COLO668 (cell line): ENCODE measurements around the gene KCNK16.
A peak's percentile ranks its signal among the peaks of the same experiment; 100 is the strongest.
"Not testable (repeated sequence)": the region's sequence is repeated elsewhere in the genome, so short reads cannot be mapped to it uniquely, and the experiment has no call there.

Experiments used
- DNase-seq: peaks from one replicate; lab custom pipeline; 2025; ENCODE audit not compliant: unreplicated experiment; lab: John Stamatoyannopoulos, UW

Gene KCNK16

GRCh38 chr6:39312912-39313525, 9.5 kb downstream of the KCNK16 start:
- no peak for DNase-seq

GRCh38 chr6:39310542-39310941, 12.0 kb downstream of the KCNK16 start:
- no peak for DNase-seq

GRCh38 chr6:39309942-39310531, 12.5 kb downstream of the KCNK16 start:
- peak; percentile 56 for DNase-seq

GRCh38 chr6:39307462-39307861, 15.0 kb downstream of the KCNK16 start:
- no peak for DNase-seq

GRCh38 chr6:39304951-39305350, 17.6 kb downstream of the KCNK16 start:
- no peak for DNase-seq

- DNase-seq = no peak
These were observed 18.9 kb downstream of the KCNK16 start for GRCh38 chr6:39303425-39304153.

- peak; percentile 73 for DNase-seq
These were observed 19.7 kb downstream of the KCNK16 start for GRCh38 chr6:39302669-39303424.

GRCh38 chr6:39302011-39302410, 20.5 kb downstream of the KCNK16 start:
- DNase-seq = no peak

- peak; percentile 0 for DNase-seq
These were observed 20.9 kb downstream of the KCNK16 start for GRCh38 chr6:39301606-39302005.

- DNase-seq = no peak
These were observed 21.8 kb downstream of the KCNK16 start for GRCh38 chr6:39300739-39301138.

GRCh38 chr6:39298061-39298460, 24.4 kb downstream of the KCNK16 start:
- DNase-seq = no peak

- DNase-seq = no peak
These were observed 25.5 kb downstream of the KCNK16 start for GRCh38 chr6:39296745-39297640.

GRCh38 chr6:39295611-39296011, 26.9 kb downstream of the KCNK16 start:
- peak; percentile 0 for DNase-seq

GRCh38 chr6:39294899-39295298, 27.6 kb downstream of the KCNK16 start:
- DNase-seq = no peak

- no peak for DNase-seq
These were observed 28.4 kb downstream of the KCNK16 start for GRCh38 chr6:39294133-39294532.

- DNase-seq = no peak
These were observed 29.9 kb downstream of the KCNK16 start for GRCh38 chr6:39292637-39293036.

- DNase-seq = no peak
These were observed 33.0 kb downstream of the KCNK16 start for GRCh38 chr6:39289490-39289889.

GRCh38 chr6:39287601-39288000, 34.9 kb downstream of the KCNK16 start:
- no peak for DNase-seq

- DNase-seq = not testable (repeated sequence)
These were observed 35.9 kb downstream of the KCNK16 start for GRCh38 chr6:39286596-39286995.

- DNase-seq = no peak
These were observed 39.7 kb downstream of the KCNK16 start for GRCh38 chr6:39282774-39283173.
